HCT116 (cell line): ENCODE measurements around the gene NDOR1. TPM values are rescaled to one million over a fixed set of nuclear protein-coding genes. Genes with fewer than 3 reads are reported as not detected.

ENCODE experiments used
- ATAC-seq: fragments of 200-7000 bp; cut with Tn5 transposase; 2 replicates; pipeline ENCODE4 v1.9.1; 2020; ENCODE audit warnings: mild to moderate bottlenecking, moderate library complexity
- BruUV-seq: library from RNA; stranded (reverse); fragments of 400-500 nt; replicated peaks from 2 replicates; lab custom pipeline; 2021; lab: Mats Ljungman, UMichigan
- CTCF ChIA-PET: fragments of 300-600 bp; sonication (Branson Sonifier 250); formaldehyde crosslinking; loops from one replicate; lab custom pipeline; 2021; ENCODE audit warnings: antibody characterized with exemption; lab: Charles Lee
- POLR2A ChIA-PET: fragments of 300-600, 350-600 bp; sonication (Branson Sonifier 250); formaldehyde crosslinking; loops from one replicate; lab custom pipeline; 2021; ENCODE audit warnings: antibody characterized with exemption; lab: Charles Lee
- RAD21 ChIA-PET, 2 experiments: fragments of 300-600 bp; sonication (Branson Sonifier 250); formaldehyde crosslinking; loops; one replicate each; lab custom pipeline; 2023; ENCODE audit warnings: low total read pairs in 2 of 2; ENCODE audit not compliant: uncharacterized antibody in 2 of 2, unreplicated experiment in 2 of 2, low non-redundant PET in 1 of 2; lab: Charles Lee
- DNase-seq: peaks from one replicate; pipeline ENCODE4 v3.0.0-alpha.2; 2010; ENCODE audit warnings: low read depth, low spot score
- H2AFZ ChIP-seq: fragments of 200-600 bp; shearing (Covaris generic), sonication (generic); 2 replicates; pipeline ENCODE4 v1.6.1; 2017; ENCODE audit warnings: low read depth, mixed run types, mixed read lengths, antibody characterized with exemption, low read length; ENCODE audit not compliant: poor library complexity, severe bottlenecking
- H3K27ac ChIP-seq: 2 replicates; pipeline ENCODE4 v1.5.1; 2012; ENCODE audit warnings: low read depth, low read length
- H3K27me3 ChIP-seq: fragments of 200-600 bp; sonication (generic); 2 replicates; pipeline ENCODE4 v1.6.1; 2016; ENCODE audit warnings: mixed run types, low read length, mixed read lengths; ENCODE audit not compliant: insufficient read depth
- H3K36me3 ChIP-seq, 2 experiments: fragments of 200-500 bp in 1 of 2; fragments of 200-600 bp in 1 of 2; sonication (Bioruptor generic) in 1 of 2; sonication (generic) in 1 of 2; 2 replicates each; pipeline versions ENCODE4 v1.5.1 to v1.6.1; 2014 to 2016; ENCODE audit warnings: low read length in 2 of 2, inconsistent platforms in 1 of 2, mixed read lengths in 1 of 2, mixed run types in 1 of 2; ENCODE audit not compliant: insufficient read depth in 2 of 2, control insufficient read depth in 1 of 2
- H3K4me1 ChIP-seq, 2 experiments: fragments of 200-600 bp in 1 of 2; sonication (generic) in 1 of 2; 2 replicates each; pipeline versions ENCODE4 v1.5.1 to v1.6.1; 2012 to 2017; ENCODE audit warnings: low read length in 2 of 2, inconsistent platforms in 1 of 2, mild to moderate bottlenecking in 1 of 2, mixed read lengths in 1 of 2, mixed run types in 1 of 2, moderate library complexity in 1 of 2; ENCODE audit not compliant: insufficient read depth in 2 of 2, control insufficient read depth in 1 of 2
- H3K4me2 ChIP-seq: fragments of 200-600 bp; sonication (generic); 2 replicates; pipeline ENCODE4 v1.6.1; 2017; ENCODE audit warnings: mixed run types, low read length, mixed read lengths
- H3K4me3 ChIP-seq, 2 experiments: fragments of 200-600 bp in 1 of 2; sonication (generic) in 1 of 2; replicated peaks in 1 of 2; 2 replicates each; pipeline ENCODE4 v1.5.1; 2011 to 2016; ENCODE audit warnings: low read length in 2 of 2, control low read depth in 1 of 2, low read depth in 1 of 2, mild to moderate bottlenecking in 1 of 2, mixed read lengths in 1 of 2, mixed run types in 1 of 2
- H3K79me2 ChIP-seq: fragments of 200-600 bp; sonication (generic); 2 replicates; pipeline ENCODE4 v1.6.1; 2017; ENCODE audit warnings: mild to moderate bottlenecking, mixed run types, low read length, moderate library complexity, mixed read lengths; ENCODE audit not compliant: insufficient read depth
- H3K9ac ChIP-seq: fragments of 200-600 bp; sonication (generic); 2 replicates; pipeline ENCODE4 v1.6.1; 2016; ENCODE audit warnings: low read length, mixed read lengths
- H3K9me2 ChIP-seq: fragments of 200-600 bp; sonication (generic), shearing (Covaris generic); 2 replicates; pipeline ENCODE4 v1.6.1; 2017; ENCODE audit warnings: mixed run types, mild to moderate bottlenecking, moderate library complexity; ENCODE audit not compliant: insufficient read depth
- H3K9me3 ChIP-seq, 2 experiments: fragments of 200-500 bp in 1 of 2; fragments of 200-600 bp in 1 of 2; sonication (Bioruptor generic) in 1 of 2; sonication (generic) in 1 of 2; 2 replicates each; pipeline ENCODE4 v1.6.1; 2014 to 2017; ENCODE audit warnings: low read length in 2 of 2, mixed read lengths in 2 of 2, inconsistent platforms in 1 of 2, low read depth in 1 of 2, mild to moderate bottlenecking in 1 of 2, mixed run types in 1 of 2, moderate library complexity in 1 of 2; ENCODE audit not compliant: control insufficient read depth in 1 of 2, insufficient read depth in 1 of 2
- H4K20me1 ChIP-seq: fragments of 200-600 bp; sonication (generic), shearing (Covaris generic); 2 replicates; pipeline ENCODE4 v1.6.1; 2017; ENCODE audit warnings: mixed run types, mild to moderate bottlenecking, moderate library complexity; ENCODE audit not compliant: insufficient read depth
- ATF3 ChIP-seq: IDR thresholded peaks from 2 replicates; pipeline ENCODE4 v1.6.1; 2012
- CBX3 ChIP-seq: IDR thresholded peaks from 2 replicates; pipeline ENCODE4 v1.6.1; 2012; ENCODE audit warnings: low read depth
- ELF1 ChIP-seq: IDR thresholded peaks from 2 replicates; pipeline ENCODE4 v1.6.1; 2012; ENCODE audit warnings: low read depth, borderline replicate concordance
- EZH2 ChIP-seq: fragments of 200-600 bp; sonication (generic); IDR thresholded peaks from 2 replicates; pipeline ENCODE4 v1.6.1; 2017; ENCODE audit warnings: antibody characterized with exemption, mixed run types
- EZH2phosphoT487 ChIP-seq: fragments of 200-600 bp; IDR thresholded peaks from 2 replicates; pipeline ENCODE4 v1.6.1; 2018; ENCODE audit warnings: antibody characterized with exemption, borderline replicate concordance
- FOSL1 ChIP-seq: IDR thresholded peaks from 2 replicates; pipeline ENCODE4 v1.6.1; 2012; ENCODE audit warnings: low read depth
- JUND ChIP-seq: IDR thresholded peaks from 2 replicates; pipeline ENCODE4 v1.6.1; 2012
- MAX ChIP-seq: IDR thresholded peaks from 2 replicates; pipeline ENCODE4 v1.6.1; 2012
- POLR2A ChIP-seq: IDR thresholded peaks from 2 replicates; pipeline ENCODE4 v1.7.0; 2011; ENCODE audit warnings: borderline replicate concordance; ENCODE audit not compliant: insufficient read depth, insufficient read length; ENCODE audit errors: extremely low read depth
- POLR2AphosphoS5 ChIP-seq: IDR thresholded peaks from 2 replicates; pipeline ENCODE4 v1.6.1; 2011; ENCODE audit warnings: mild to moderate bottlenecking, low read depth, low read length, moderate library complexity
- RAD21 ChIP-seq: IDR thresholded peaks from 2 replicates; pipeline ENCODE4 v1.6.1; 2012; ENCODE audit warnings: low read depth, mild to moderate bottlenecking
- REST ChIP-seq: IDR thresholded peaks from 2 replicates; pipeline ENCODE4 v1.6.1; 2012; ENCODE audit warnings: low read depth
- SIN3A ChIP-seq: IDR thresholded peaks from 2 replicates; pipeline ENCODE4 v1.6.1; 2012; ENCODE audit warnings: low read depth
- SRF ChIP-seq: IDR thresholded peaks from 2 replicates; pipeline ENCODE4 v1.6.1; 2012; ENCODE audit warnings: low read depth
- TCF7L2 ChIP-seq: IDR thresholded peaks from 2 replicates; pipeline ENCODE4 v1.7.0; 2011; ENCODE audit warnings: borderline replicate concordance, inconsistent platforms; ENCODE audit not compliant: insufficient read depth, insufficient read length; ENCODE audit errors: extremely low read depth
- YY1 ChIP-seq: IDR thresholded peaks from 2 replicates; pipeline ENCODE4 v1.6.1; 2011; ENCODE audit warnings: low read length, low read depth, moderate library complexity, mild to moderate bottlenecking; ENCODE audit not compliant: insufficient replicate concordance; ENCODE audit errors: extremely low read depth
- ZFX ChIP-seq: fragments of 450-650 bp; IDR thresholded peaks from 2 replicates; pipeline ENCODE4 v1.6.1; 2017
- ZNF274 ChIP-seq: fragments of 200-500 bp; sonication (Bioruptor generic); IDR thresholded peaks from 2 replicates; pipeline ENCODE4 v1.6.1; 2014; ENCODE audit warnings: mild to moderate bottlenecking, low read depth, low read length, inconsistent platforms
- intact Hi-C: fragments of 100-400 bp; cut with micrococcal nuclease; formaldehyde crosslinking; loops from 2 replicates; pipeline ENCODE4 v1.10.0; 2022
- total RNA-seq: library from RNA; stranded (reverse); gene quantifications from one replicate; pipeline ENCODE4 v1.2.1, GENCODE V29; 2021; ENCODE audit not compliant: unreplicated experiment

Gene NDOR1
- total RNA-seq, 1 experiment from 2014 or later = 28.4 TPM

- no TSS peak for BruUV-seq
- DNase-seq = peak; percentile 57
- ATAC-seq = peak; percentile 59
- RAD21 ChIA-PET = interaction anchor here (0.6 to 1.1 kb wide), 3 partner anchors 64 to 140 kb away, joined by 3 read pairs; partner anchors contain the start of gene RNF224 (in 2 of the 2)
- TF ChIP-seq SIN3A = no peak
- TF ChIP-seq REST = no peak
- TF ChIP-seq ELF1 = no peak
- TF ChIP-seq EZH2phosphoT487 = no peak
- no peak for TF ChIP-seq ZNF274
- no peak for TF ChIP-seq EZH2
- no peak for TF ChIP-seq CBX3
- no peak for TF ChIP-seq POLR2A
- no peak; the same call in 1 of the 2 replicates for TF ChIP-seq POLR2AphosphoS5
- TF ChIP-seq SRF = no peak
- TF ChIP-seq RAD21 = no peak
- TF ChIP-seq JUND = no peak
- no peak for TF ChIP-seq ZFX
- TF ChIP-seq FOSL1 = no peak
- no peak for TF ChIP-seq YY1
- no peak for TF ChIP-seq MAX
- TF ChIP-seq ATF3 = no peak
- no peak for TF ChIP-seq TCF7L2
- Histone ChIP-seq H3K79me2 (no peaks in the 10 kb centered on the region), H3K27ac (peak overlapping the region; percentile 82), H4K20me1 (no peaks in the 10 kb centered on the region), H3K36me3 (no peaks in the 10 kb centered on the region), H3K9ac (peak overlapping the region; percentile 77), H3K4me3 (peak overlapping the region; percentile 59 to 70), H3K9me3 (no peaks in the 10 kb centered on the region), H3K4me1 (peaks cover 14 to 59% of the 10 kb centered on the region in 2 experiments), H3K4me2 (peak overlapping the region; percentile 98), H3K27me3 (no peaks in the 10 kb centered on the region), H2AFZ (no peak overlapping the region), H3K9me2 (no peaks in the 10 kb centered on the region)
- POLR2A ChIA-PET = interaction anchor here (0.9 to 2.5 kb wide), 12 partner anchors 12 to 77 kb away, joined by 3 to 16 read pairs (median 5); partner anchors contain the start of genes ANAPC2, CYSRT1, SSNA1 and TPRN
- CTCF ChIA-PET = interaction anchor here (0.9 to 1.9 kb wide), 6 partner anchors 12 to 77 kb away, joined by 3 to 15 read pairs (median 7); partner anchors contain the start of genes MAN1B1, RNF224 and SSNA1
- intact Hi-C loops = loop anchor here (2.0 kb wide), 2 partner anchors 45 to 59 kb away; partner anchors contain the start of gene RNF208
Measured at GRCh38 chr9:137163365-137163715, 42.2 kb upstream of the NDOR1 start.
